Activated naive CD8-positive, alpha-beta T cell treated with anti-CD3 and anti-CD28 coated beads for 36 hours (primary cell): ENCODE measurements around the gene RXRB. TPM values are rescaled to one million over a fixed set of nuclear protein-coding genes. Genes with fewer than 3 reads are reported as not detected.
"Not testable (repeated sequence)": the region's sequence is repeated elsewhere in the genome, so short reads cannot be mapped to it uniquely, and the experiment has no call there.

Experiments used
- DNase-seq: peaks from one replicate; pipeline ENCODE4 v3.0.0; 2021
- H3K27ac Mint-ChIP-seq: one replicate; pipeline ENCODE4 v1.8.0; 2022; ENCODE audit warnings: mild to moderate bottlenecking, moderate library complexity, mixed read lengths
- H3K27me3 Mint-ChIP-seq: one replicate; pipeline ENCODE4 v1.8.0; 2022; ENCODE audit warnings: mild to moderate bottlenecking, mixed read lengths
- H3K36me3 Mint-ChIP-seq: one replicate; pipeline ENCODE4 v1.8.0; 2021; ENCODE audit warnings: mild to moderate bottlenecking, mixed read lengths
- H3K4me1 Mint-ChIP-seq: one replicate; pipeline ENCODE4 v1.8.0; 2021; ENCODE audit warnings: mixed read lengths
- H3K4me3 Mint-ChIP-seq: one replicate; pipeline ENCODE4 v1.8.0; 2022; ENCODE audit warnings: mild to moderate bottlenecking, moderate library complexity, mixed read lengths
- H3K9me3 Mint-ChIP-seq: one replicate; pipeline ENCODE4 v1.8.0; 2022; ENCODE audit warnings: mixed read lengths
- total RNA-seq, 2 experiments: library from RNA; stranded (reverse); gene quantifications; one replicate each; pipeline ENCODE4 v1.2.3, GENCODE V29; 2021

Gene RXRB
- total RNA-seq: 10 to 100 TPM; 40.4 to 42.1 TPM

- peak; percentile 97 for DNase-seq
- peak within 1 kb of the TSS; percentile 92 for H3K4me3 Mint-ChIP-seq
- no peaks in the 10 kb centered on the region for H3K9me3 Mint-ChIP-seq
- H3K36me3 Mint-ChIP-seq: peaks cover 36% of the 10 kb centered on the region
- peaks cover 59% of the 10 kb centered on the region for H3K4me1 Mint-ChIP-seq
- H3K27me3 Mint-ChIP-seq: no peaks in the 10 kb centered on the region
- H3K27ac Mint-ChIP-seq: peak within 1 kb of the TSS; percentile 98
Observed at GRCh38 chr6:33200219-33201146, at the start of gene RXRB, which contains the start of gene SLC39A7. Gene RXRB, minus strand, starts transcription at chr6:33200665. Its CDS starts 189 bp downstream, at chr6:33200476. Gene SLC39A7, plus strand, starts transcription at chr6:33200867. Its CDS starts 379 bp downstream, at chr6:33201246.

- peak; percentile 21 for DNase-seq
- H3K4me3 Mint-ChIP-seq: peak overlapping the region; percentile 90
- peaks cover 35% of the 10 kb centered on the region for H3K4me1 Mint-ChIP-seq
- peaks cover 23% of the 10 kb centered on the region for H3K36me3 Mint-ChIP-seq
- H3K27me3 Mint-ChIP-seq: no peaks in the 10 kb centered on the region
- peak overlapping the region; percentile 32 for H3K27ac Mint-ChIP-seq
- H3K9me3 Mint-ChIP-seq: no peaks in the 10 kb centered on the region
Observed at GRCh38 chr6:33249732-33250630, 49.5 kb upstream of the RXRB start.

GRCh38 chr6:33248932-33249731 is 48.7 kb upstream of the RXRB start:
- H3K4me3 Mint-ChIP-seq: peak overlapping the region; percentile 90
- H3K27me3 Mint-ChIP-seq: no peaks in the 10 kb centered on the region
- H3K9me3 Mint-ChIP-seq: no peaks in the 10 kb centered on the region
- peak overlapping the region; percentile 96 for H3K27ac Mint-ChIP-seq
- peak; percentile 97 for DNase-seq
- H3K4me1 Mint-ChIP-seq: peaks cover 35% of the 10 kb centered on the region
- H3K36me3 Mint-ChIP-seq: peaks cover 23% of the 10 kb centered on the region

DNA sequence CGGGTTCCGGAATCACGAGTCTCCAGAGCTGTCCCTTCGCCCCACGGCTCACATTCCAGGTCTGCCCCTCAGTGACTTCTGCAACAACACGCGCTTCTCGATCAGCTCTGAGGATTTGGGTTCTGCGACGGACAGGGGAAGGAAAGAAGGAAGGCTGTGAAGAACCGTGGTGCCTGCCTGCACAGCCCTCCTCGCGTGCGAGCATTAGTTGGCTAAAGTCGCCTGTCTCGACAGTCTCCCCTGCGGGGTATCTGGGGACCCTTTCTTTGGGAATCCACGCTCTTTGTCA is 48.1 kb upstream of the RXRB start:
- Mint-ChIP-seq H3K36me3 (peaks cover 23% of the 10 kb centered on the region), H3K4me1 (peaks cover 35% of the 10 kb centered on the region), H3K9me3 (no peaks in the 10 kb centered on the region), H3K4me3 (peak overlapping the region; percentile 90), H3K27ac (peak overlapping the region; percentile 96), H3K27me3 (no peaks in the 10 kb centered on the region)
- no peak for DNase-seq

GRCh38 chr6:33247977-33248642 is 47.6 kb upstream of the RXRB start:
- Mint-ChIP-seq H3K4me1 (peaks cover 38% of the 10 kb centered on the region), H3K27ac (peak overlapping the region; percentile 96), H3K36me3 (peaks cover 23% of the 10 kb centered on the region), H3K4me3 (peak overlapping the region; percentile 90), H3K9me3 (no peaks in the 10 kb centered on the region), H3K27me3 (no peaks in the 10 kb centered on the region)
- peak; percentile 87 for DNase-seq

- no peak overlapping the region for H3K27ac Mint-ChIP-seq
- no peaks in the 10 kb centered on the region for H3K36me3 Mint-ChIP-seq
- peaks cover 4% of the 10 kb centered on the region for H3K27me3 Mint-ChIP-seq
- no peak overlapping the region for H3K4me3 Mint-ChIP-seq
- peaks cover 16% of the 10 kb centered on the region for H3K4me1 Mint-ChIP-seq
- DNase-seq: no peak
- no peaks in the 10 kb centered on the region for H3K9me3 Mint-ChIP-seq
Observed at GRCh38 chr6:33243476-33243875, 43.0 kb upstream of the RXRB start.

DNA sequence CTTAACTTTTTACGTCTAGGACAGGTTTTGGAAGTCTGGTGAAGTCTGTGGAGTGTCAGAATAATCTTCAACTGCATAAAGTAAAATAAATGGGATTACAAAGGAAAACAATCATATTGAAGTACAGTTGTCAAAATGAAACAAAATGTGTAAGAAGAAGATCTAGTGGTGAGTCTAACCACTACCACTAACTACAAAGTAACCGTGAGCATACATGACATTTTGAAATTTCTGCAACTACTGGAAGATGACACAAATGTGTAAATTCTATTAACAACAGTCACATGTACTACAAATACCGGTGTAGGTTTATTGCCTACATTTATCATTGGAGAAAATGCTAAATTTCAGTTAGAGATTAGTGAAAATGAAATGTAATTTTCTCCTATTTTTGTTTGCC is 41.5 kb upstream of the RXRB start:
- Mint-ChIP-seq H3K36me3 (no peaks in the 10 kb centered on the region), H3K27ac (peak overlapping the region; percentile 22), H3K27me3 (peaks cover 4% of the 10 kb centered on the region), H3K4me1 (peaks cover 12% of the 10 kb centered on the region), H3K4me3 (no peak overlapping the region), H3K9me3 (no peaks in the 10 kb centered on the region)
- no peak for DNase-seq

GRCh38 chr6:33237741-33238140 is 37.3 kb upstream of the RXRB start:
- DNase-seq: no peak
- Mint-ChIP-seq H3K4me1 (peaks cover 8% of the 10 kb centered on the region), H3K27ac (no peak overlapping the region), H3K9me3 (no peaks in the 10 kb centered on the region), H3K36me3 (no peaks in the 10 kb centered on the region), H3K4me3 (no peak overlapping the region), H3K27me3 (peaks cover 11% of the 10 kb centered on the region)

DNA sequence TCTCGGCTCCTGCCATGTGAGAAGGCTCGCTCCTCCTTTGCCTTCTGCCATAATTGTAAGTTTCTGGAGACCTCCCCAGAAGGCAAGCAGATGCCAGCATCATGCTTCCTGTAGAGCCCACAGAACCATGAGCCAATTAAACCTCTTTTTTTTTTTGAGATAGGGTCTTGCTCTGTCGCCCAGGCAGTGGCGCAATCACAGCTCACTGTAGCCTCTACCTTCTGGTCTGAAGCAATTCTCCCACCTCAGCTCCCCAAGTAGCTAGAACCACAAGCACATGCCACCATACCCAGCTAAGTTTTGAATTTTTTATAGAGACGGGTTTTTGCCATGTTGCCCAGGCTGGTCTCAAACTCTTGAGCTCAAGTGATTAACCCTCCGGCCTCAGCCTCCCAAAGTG is 36.4 kb upstream of the RXRB start:
- peaks cover 2% of the 10 kb centered on the region for H3K4me1 Mint-ChIP-seq
- DNase-seq: no peak
- peaks cover 12% of the 10 kb centered on the region for H3K27me3 Mint-ChIP-seq
- no peaks in the 10 kb centered on the region for H3K9me3 Mint-ChIP-seq
- H3K36me3 Mint-ChIP-seq: no peaks in the 10 kb centered on the region
- no peak overlapping the region for H3K27ac Mint-ChIP-seq
- H3K4me3 Mint-ChIP-seq: no peak overlapping the region

- H3K9me3 Mint-ChIP-seq: no peaks in the 10 kb centered on the region
- H3K4me3 Mint-ChIP-seq: no peak overlapping the region
- no peaks in the 10 kb centered on the region for H3K36me3 Mint-ChIP-seq
- H3K27me3 Mint-ChIP-seq: peaks cover 12% of the 10 kb centered on the region
- H3K27ac Mint-ChIP-seq: no peak overlapping the region
- no peaks in the 10 kb centered on the region for H3K4me1 Mint-ChIP-seq
- DNase-seq: no peak
Observed at GRCh38 chr6:33236328-33236727, 35.9 kb upstream of the RXRB start.

DNA sequence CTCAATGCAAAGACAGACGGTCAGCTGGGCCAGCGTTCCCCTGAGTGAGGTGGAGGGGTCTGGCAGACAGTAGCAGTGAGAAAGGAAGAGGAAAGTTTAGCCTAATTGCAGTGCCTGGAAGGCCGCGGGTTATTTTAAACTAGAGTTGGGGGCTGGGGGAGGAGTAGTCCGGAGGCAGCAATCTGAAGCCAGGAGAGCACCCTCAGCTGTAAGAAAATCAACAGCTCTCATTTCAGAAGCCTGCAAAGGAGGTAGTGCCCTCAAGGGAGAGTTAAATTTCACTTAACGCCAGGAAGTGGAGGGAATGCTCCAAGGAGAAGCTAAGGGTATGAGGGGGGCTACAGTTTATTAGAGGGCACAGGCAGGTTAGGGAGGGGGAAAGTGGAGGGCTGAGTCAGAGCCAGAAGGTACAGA is 34.8 kb upstream of the RXRB start:
- Mint-ChIP-seq H3K9me3 (no peaks in the 10 kb centered on the region), H3K4me3 (no peak overlapping the region), H3K4me1 (no peaks in the 10 kb centered on the region), H3K27me3 (peaks cover 12% of the 10 kb centered on the region), H3K36me3 (no peaks in the 10 kb centered on the region), H3K27ac (no peak overlapping the region)
- DNase-seq: no peak

DNA sequence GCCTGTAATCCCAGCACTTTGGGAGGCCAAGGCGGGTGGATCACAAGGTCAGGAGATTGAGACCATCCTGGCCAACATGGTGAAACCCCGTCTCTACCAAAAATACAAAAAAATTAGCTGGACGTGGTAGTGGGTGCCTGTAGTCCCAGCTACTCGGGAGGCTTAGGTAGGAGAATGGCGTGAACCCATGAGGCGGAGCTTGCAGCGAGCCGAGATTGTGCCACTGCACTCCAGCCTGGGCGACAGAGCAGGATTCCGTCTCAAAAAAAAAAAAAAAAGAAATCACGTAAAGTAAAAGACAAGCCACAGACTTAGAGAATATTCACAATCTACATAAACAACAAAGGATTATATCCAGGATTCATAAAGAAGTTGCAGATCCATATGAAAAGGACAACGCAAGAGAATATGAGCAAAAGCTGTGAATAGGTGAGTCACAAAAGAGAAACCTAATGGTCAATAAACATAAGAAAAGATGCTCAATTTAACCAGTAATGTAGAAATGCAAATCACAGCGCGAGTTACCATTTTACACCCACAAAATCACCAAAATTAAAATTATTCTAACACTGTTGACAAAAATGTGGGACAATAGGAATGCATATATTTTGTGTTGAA is 26.1 kb upstream of the RXRB start:
- H3K27me3 Mint-ChIP-seq: peaks cover 27% of the 10 kb centered on the region
- not testable (repeated sequence) for H3K27ac Mint-ChIP-seq, H3K9me3 Mint-ChIP-seq, H3K36me3 Mint-ChIP-seq, DNase-seq, H3K4me3 Mint-ChIP-seq, H3K4me1 Mint-ChIP-seq

DNA sequence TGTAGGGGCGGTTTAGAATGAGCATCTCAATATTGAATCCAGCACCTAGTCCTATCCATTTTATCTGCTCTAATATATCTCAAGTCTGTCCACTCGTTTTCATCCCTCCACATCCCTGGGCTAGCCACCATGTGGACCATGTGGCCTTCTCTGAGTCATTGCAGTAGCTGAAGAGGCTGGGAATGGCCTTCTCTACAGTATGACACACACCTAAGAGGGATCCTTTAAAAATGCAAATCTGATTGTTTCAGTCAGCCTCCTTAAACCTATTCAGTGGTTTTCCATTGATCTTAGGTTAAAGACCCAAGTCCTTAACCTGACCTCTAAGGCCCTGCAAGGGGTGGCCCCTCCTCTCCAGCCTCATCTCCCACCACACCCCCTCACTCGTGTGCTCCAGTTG is 17.2 kb upstream of the RXRB start:
- no peaks in the 10 kb centered on the region for H3K9me3 Mint-ChIP-seq
- DNase-seq: no peak
- H3K4me3 Mint-ChIP-seq: no peak overlapping the region
- peaks cover 2% of the 10 kb centered on the region for H3K36me3 Mint-ChIP-seq
- peaks cover 18% of the 10 kb centered on the region for H3K27me3 Mint-ChIP-seq
- no peak overlapping the region for H3K27ac Mint-ChIP-seq
- H3K4me1 Mint-ChIP-seq: peaks cover 35% of the 10 kb centered on the region

DNA sequence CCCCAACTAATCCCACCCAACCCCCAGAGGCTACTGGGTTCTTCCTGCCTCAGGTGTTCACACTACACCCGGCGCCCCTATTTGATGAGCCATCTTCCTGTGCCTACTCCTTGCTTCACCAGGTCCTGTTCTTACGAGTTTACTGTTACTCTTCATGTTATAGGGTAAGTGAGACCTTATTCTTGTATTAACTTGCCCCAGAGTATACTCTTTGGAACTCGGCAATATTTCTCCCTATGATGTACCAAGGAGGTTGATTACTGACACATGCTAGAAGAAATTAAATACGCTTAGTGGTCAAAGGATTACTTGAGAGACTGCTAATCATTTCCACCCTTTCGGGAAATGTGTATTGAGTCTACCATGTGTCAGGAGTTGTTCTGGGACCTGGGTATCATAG is 16.8 kb upstream of the RXRB start:
- Mint-ChIP-seq H3K36me3 (peaks cover 2% of the 10 kb centered on the region), H3K4me3 (no peak overlapping the region), H3K4me1 (peaks cover 38% of the 10 kb centered on the region), H3K27me3 (peaks cover 14% of the 10 kb centered on the region), H3K27ac (no peak overlapping the region), H3K9me3 (no peaks in the 10 kb centered on the region)
- DNase-seq: no peak
